ENCODE measurements around the gene GGN. TPM values are rescaled to one million over a fixed set of nuclear protein-coding genes. Genes with fewer than 3 reads are reported as not detected.

The GGN gene
- total RNA-seq, 1 experiment from 2014 or later = not detected

- peaks cover 10% of the 10 kb centered on the region for H3K36me3 ChIP-seq
- H3K27me3 ChIP-seq = no peaks in the 10 kb centered on the region
- no peaks in the 10 kb centered on the region for H3K9me3 ChIP-seq
- DNase-seq = no peak
- H3K4me3 ChIP-seq = no peak overlapping the region
Observed at GRCh38 chr19:38395381-38396114, 7.7 kb upstream of the GGN start.

GRCh38 chr19:38394488-38394887 lies 6.7 kb upstream of the GGN start:
- DNase-seq = no peak
- Histone ChIP-seq H3K36me3 (peaks cover 10% of the 10 kb centered on the region), H3K27me3 (no peaks in the 10 kb centered on the region), H3K4me3 (no peak overlapping the region), H3K9me3 (no peaks in the 10 kb centered on the region)

GRCh38 chr19:38392707-38393308 lies 5.0 kb upstream of the GGN start:
- H3K27me3 ChIP-seq = no peaks in the 10 kb centered on the region
- no peak for DNase-seq
- H3K36me3 ChIP-seq = peaks cover 10% of the 10 kb centered on the region
- H3K9me3 ChIP-seq = no peaks in the 10 kb centered on the region
- H3K4me3 ChIP-seq = no peak overlapping the region

- Histone ChIP-seq H3K36me3 (peaks cover 10% of the 10 kb centered on the region), H3K27me3 (no peaks in the 10 kb centered on the region), H3K4me3 (no peak overlapping the region), H3K9me3 (no peaks in the 10 kb centered on the region)
- DNase-seq = no peak
Observed at GRCh38 chr19:38391911-38392464, 4.2 kb upstream of the GGN start.

GRCh38 chr19:38389957-38390924 lies 2.4 kb upstream of the GGN start:
- DNase-seq = no peak
- H3K36me3 ChIP-seq = peaks cover 13% of the 10 kb centered on the region
- no peak overlapping the region for H3K4me3 ChIP-seq
- H3K9me3 ChIP-seq = no peaks in the 10 kb centered on the region
- H3K27me3 ChIP-seq = no peaks in the 10 kb centered on the region

- peak; percentile 76 for DNase-seq
- Histone ChIP-seq H3K9me3 (no peaks in the 10 kb centered on the region), H3K36me3 (peaks cover 13% of the 10 kb centered on the region), H3K27me3 (no peaks in the 10 kb centered on the region), H3K4me3 (peak overlapping the region; percentile 63)
Observed at GRCh38 chr19:38389101-38389925, 1.5 kb upstream of the GGN start.

GRCh38 chr19:38388349-38389100 lies 691 bp upstream of the GGN start, which contains the start of gene SPRED3:
SPRED3 (plus strand) TSS chr19:38388697; CDS start chr19:38390303, 1,606 bp downstream.
- H3K27me3 ChIP-seq = no peaks in the 10 kb centered on the region
- peak; percentile 57 for DNase-seq
- H3K9me3 ChIP-seq = no peaks in the 10 kb centered on the region
- H3K4me3 ChIP-seq = peak within 1 kb of the TSS; percentile 63
- peaks cover 17% of the 10 kb centered on the region for H3K36me3 ChIP-seq

- no peaks in the 10 kb centered on the region for H3K9me3 ChIP-seq
- no peak for DNase-seq
- peaks cover 29% of the 10 kb centered on the region for H3K36me3 ChIP-seq
- peak overlapping the region; percentile 63 for H3K4me3 ChIP-seq
- H3K27me3 ChIP-seq = no peaks in the 10 kb centered on the region
Observed at GRCh38 chr19:38386971-38387549, 774 bp downstream of the GGN start.

- Histone ChIP-seq H3K27me3 (no peaks in the 10 kb centered on the region), H3K36me3 (peaks cover 35% of the 10 kb centered on the region), H3K9me3 (no peaks in the 10 kb centered on the region), H3K4me3 (no peak overlapping the region)
- no peak for DNase-seq
Observed at GRCh38 chr19:38386300-38386970, 1.4 kb downstream of the GGN start.

- no peak for DNase-seq
- no peaks in the 10 kb centered on the region for H3K9me3 ChIP-seq
- no peaks in the 10 kb centered on the region for H3K27me3 ChIP-seq
- no peak overlapping the region for H3K4me3 ChIP-seq
- H3K36me3 ChIP-seq = peaks cover 41% of the 10 kb centered on the region
Observed at GRCh38 chr19:38385804-38386257, 2.0 kb downstream of the GGN start.

- Histone ChIP-seq H3K36me3 (peaks cover 47% of the 10 kb centered on the region), H3K4me3 (no peak overlapping the region), H3K9me3 (no peaks in the 10 kb centered on the region), H3K27me3 (no peaks in the 10 kb centered on the region)
- no peak for DNase-seq
Observed at GRCh38 chr19:38385057-38385803, 2.6 kb downstream of the GGN start.

GRCh38 chr19:38384209-38385027 lies 3.4 kb downstream of the GGN start:
- H3K4me3 ChIP-seq = no peak overlapping the region
- H3K27me3 ChIP-seq = no peaks in the 10 kb centered on the region
- H3K9me3 ChIP-seq = no peaks in the 10 kb centered on the region
- no peak for DNase-seq
- peaks cover 55% of the 10 kb centered on the region for H3K36me3 ChIP-seq

GRCh38 chr19:38383743-38384142 lies 4.1 kb downstream of the GGN start:
- H3K4me3 ChIP-seq = no peak overlapping the region
- H3K27me3 ChIP-seq = no peaks in the 10 kb centered on the region
- no peaks in the 10 kb centered on the region for H3K9me3 ChIP-seq
- DNase-seq = no peak
- H3K36me3 ChIP-seq = peaks cover 62% of the 10 kb centered on the region

Data from MG63 (cell line).